MM.1S (cell line): ENCODE data around the gene GLE1.

Source experiments
- DNase-seq: peaks from one replicate; pipeline ENCODE4 v3.0.0-alpha.2; 2015
- H2AFZ ChIP-seq: fragments of 300-600 bp; sonication (generic); 2 replicates; pipeline ENCODE4 v1.6.0; 2016; ENCODE audit warnings: antibody characterized with exemption, low read length
- H3F3A ChIP-seq: fragments of 300-600 bp; sonication (generic); 2 replicates; pipeline ENCODE4 v1.6.1; 2016; ENCODE audit warnings: mild to moderate bottlenecking, antibody characterized with exemption, low read length, moderate library complexity, mixed read lengths; ENCODE audit not compliant: insufficient read depth
- H3K27ac ChIP-seq: fragments of 300-600 bp; sonication (generic); 2 replicates; pipeline ENCODE4 v1.5.1; 2016; ENCODE audit warnings: mild to moderate bottlenecking, low read length
- H3K27me3 ChIP-seq: fragments of 300-600 bp; sonication (generic); replicated peaks from 2 replicates; pipeline ENCODE4 v1.6.0; 2016; ENCODE audit warnings: low read length; ENCODE audit not compliant: insufficient read depth
- H3K36me3 ChIP-seq: fragments of 300-600 bp; sonication (generic); replicated peaks from 2 replicates; pipeline ENCODE4 v1.6.1; 2016; ENCODE audit warnings: mild to moderate bottlenecking, low read length, mixed read lengths; ENCODE audit not compliant: insufficient read depth
- H3K4me1 ChIP-seq: fragments of 300-600 bp; sonication (generic); 2 replicates; pipeline ENCODE4 v1.6.1; 2016; ENCODE audit warnings: low read length, mixed read lengths
- H3K4me2 ChIP-seq: fragments of 300-600 bp; sonication (generic); 2 replicates; pipeline ENCODE4 v1.6.0; 2016; ENCODE audit warnings: low read depth, low read length
- H3K4me3 ChIP-seq: fragments of 300-600 bp; sonication (generic); 2 replicates; pipeline ENCODE4 v1.5.1; 2016; ENCODE audit warnings: low read length, mixed read lengths
- H3K79me2 ChIP-seq: fragments of 300-600 bp; sonication (generic); 2 replicates; pipeline ENCODE4 v1.6.1; 2016; ENCODE audit warnings: mixed run types, low read length, mixed read lengths
- H3K9ac ChIP-seq: fragments of 300-600 bp; sonication (generic); 2 replicates; pipeline ENCODE4 v1.6.1; 2016; ENCODE audit warnings: low read length, mixed read lengths
- H3K9me2 ChIP-seq: fragments of 300-600 bp; sonication (generic); replicated peaks from 2 replicates; pipeline ENCODE4 v1.6.1; 2016; ENCODE audit warnings: mild to moderate bottlenecking, low read length, mixed read lengths; ENCODE audit not compliant: insufficient read depth
- H3K9me3 ChIP-seq: fragments of 300-600 bp; sonication (generic); replicated peaks from 2 replicates; pipeline ENCODE4 v1.6.1; 2016; ENCODE audit warnings: mild to moderate bottlenecking, low read length, mixed read lengths; ENCODE audit not compliant: insufficient read depth
- H4K20me1 ChIP-seq: fragments of 300-600 bp; sonication (generic); 2 replicates; pipeline ENCODE4 v1.6.1; 2016; ENCODE audit warnings: mild to moderate bottlenecking, low read length, moderate library complexity, mixed read lengths; ENCODE audit not compliant: insufficient read depth
- EZH2 ChIP-seq: fragments of 300-600 bp; sonication (generic); optimal IDR thresholded peaks from 2 replicates; pipeline ENCODE3; 2017; ENCODE audit warnings: low read depth, mild to moderate bottlenecking, antibody characterized with exemption, low read length, mixed read lengths
- EZH2phosphoT487 ChIP-seq: fragments of 300-600 bp; sonication (generic); IDR thresholded peaks from 2 replicates; pipeline ENCODE4 v1.6.1; 2018; ENCODE audit warnings: antibody characterized with exemption, low read length
- TF ChIP-seq, protein P1 (sequence below): fragments of 300-600 bp; sonication (generic); IDR thresholded peaks from 2 replicates; pipeline ENCODE4 v1.5.1; 2016; ENCODE audit warnings: antibody characterized with exemption, low read length, mixed read lengths

The GLE1 gene

DNA sequence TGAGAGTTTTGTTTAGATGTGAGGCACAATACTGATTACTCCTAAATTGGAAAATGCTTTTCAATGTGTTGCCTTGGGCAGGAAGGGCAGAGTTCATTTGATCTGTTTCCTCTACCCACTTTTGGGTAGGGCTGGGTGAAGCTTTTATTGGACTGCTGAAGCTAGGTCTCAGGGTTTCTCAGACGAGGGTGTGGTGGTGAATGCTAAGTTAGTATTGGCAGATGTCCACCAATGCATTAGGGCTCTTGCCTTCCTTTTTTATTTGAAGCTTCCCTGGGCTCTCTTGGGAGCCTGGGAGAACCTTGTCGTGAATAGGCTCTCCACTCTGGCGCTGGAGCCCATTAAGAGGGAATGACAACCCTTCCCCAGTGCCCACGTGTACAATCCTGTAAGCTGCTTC is 71.0 kb downstream of the GLE1 start:
- Histone ChIP-seq H3K4me1 (no peaks in the 10 kb centered on the region), H3K4me2 (no peak overlapping the region), H3K27me3 (no peaks in the 10 kb centered on the region), H3K4me3 (no peak overlapping the region), H3F3A (no peaks in the 10 kb centered on the region), H3K79me2 (no peaks in the 10 kb centered on the region), H3K9ac (no peak overlapping the region), H3K36me3 (peaks cover 19% of the 10 kb centered on the region), H3K9me2 (no peaks in the 10 kb centered on the region), H2AFZ (no peak overlapping the region), H3K27ac (no peak overlapping the region), H4K20me1 (no peaks in the 10 kb centered on the region), H3K9me3 (no peaks in the 10 kb centered on the region)
- DNase-seq, result no peak
- TF ChIP-seq EZH2phosphoT487 (no peak), EZH2 (no peak)
- TF ChIP-seq, protein P1, sequence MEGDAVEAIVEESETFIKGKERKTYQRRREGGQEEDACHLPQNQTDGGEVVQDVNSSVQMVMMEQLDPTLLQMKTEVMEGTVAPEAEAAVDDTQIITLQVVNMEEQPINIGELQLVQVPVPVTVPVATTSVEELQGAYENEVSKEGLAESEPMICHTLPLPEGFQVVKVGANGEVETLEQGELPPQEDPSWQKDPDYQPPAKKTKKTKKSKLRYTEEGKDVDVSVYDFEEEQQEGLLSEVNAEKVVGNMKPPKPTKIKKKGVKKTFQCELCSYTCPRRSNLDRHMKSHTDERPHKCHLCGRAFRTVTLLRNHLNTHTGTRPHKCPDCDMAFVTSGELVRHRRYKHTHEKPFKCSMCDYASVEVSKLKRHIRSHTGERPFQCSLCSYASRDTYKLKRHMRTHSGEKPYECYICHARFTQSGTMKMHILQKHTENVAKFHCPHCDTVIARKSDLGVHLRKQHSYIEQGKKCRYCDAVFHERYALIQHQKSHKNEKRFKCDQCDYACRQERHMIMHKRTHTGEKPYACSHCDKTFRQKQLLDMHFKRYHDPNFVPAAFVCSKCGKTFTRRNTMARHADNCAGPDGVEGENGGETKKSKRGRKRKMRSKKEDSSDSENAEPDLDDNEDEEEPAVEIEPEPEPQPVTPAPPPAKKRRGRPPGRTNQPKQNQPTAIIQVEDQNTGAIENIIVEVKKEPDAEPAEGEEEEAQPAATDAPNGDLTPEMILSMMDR, result no peak

DNA sequence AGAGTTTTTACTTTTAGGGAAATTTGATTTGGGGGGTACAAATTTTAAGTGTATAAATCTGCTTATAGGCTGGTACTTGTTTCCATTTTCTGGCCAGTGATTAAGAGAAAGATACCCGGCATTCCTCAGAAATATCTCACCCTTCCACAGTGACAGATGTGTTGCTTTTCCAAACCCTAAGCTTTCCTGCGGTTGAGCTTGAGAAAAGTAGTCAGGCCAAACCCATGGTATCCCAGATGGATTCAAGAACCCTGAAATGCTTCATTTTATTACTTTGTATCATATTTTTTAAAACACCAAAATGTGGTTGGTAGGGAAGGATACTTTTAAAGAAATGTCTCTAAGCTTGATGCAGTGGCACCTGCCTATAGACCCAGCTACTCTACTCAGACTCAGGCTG is 71.4 kb downstream of the GLE1 start:
- H3K27ac ChIP-seq, result no peak overlapping the region
- H3K9ac ChIP-seq, result no peak overlapping the region
- DNase-seq, result no peak
- H3K4me3 ChIP-seq, result no peak overlapping the region
- no peaks in the 10 kb centered on the region for H3K79me2 ChIP-seq
- H3K27me3 ChIP-seq, result no peaks in the 10 kb centered on the region
- H3K4me2 ChIP-seq, result no peak overlapping the region
- no peak for TF ChIP-seq EZH2phosphoT487
- TF ChIP-seq EZH2, result no peak
- no peaks in the 10 kb centered on the region for H3K4me1 ChIP-seq
- no peaks in the 10 kb centered on the region for H3K9me2 ChIP-seq
- H3K36me3 ChIP-seq, result peaks cover 20% of the 10 kb centered on the region
- H3K9me3 ChIP-seq, result no peaks in the 10 kb centered on the region
- no peaks in the 10 kb centered on the region for H3F3A ChIP-seq
- no peak overlapping the region for H2AFZ ChIP-seq
- no peaks in the 10 kb centered on the region for H4K20me1 ChIP-seq

DNA sequence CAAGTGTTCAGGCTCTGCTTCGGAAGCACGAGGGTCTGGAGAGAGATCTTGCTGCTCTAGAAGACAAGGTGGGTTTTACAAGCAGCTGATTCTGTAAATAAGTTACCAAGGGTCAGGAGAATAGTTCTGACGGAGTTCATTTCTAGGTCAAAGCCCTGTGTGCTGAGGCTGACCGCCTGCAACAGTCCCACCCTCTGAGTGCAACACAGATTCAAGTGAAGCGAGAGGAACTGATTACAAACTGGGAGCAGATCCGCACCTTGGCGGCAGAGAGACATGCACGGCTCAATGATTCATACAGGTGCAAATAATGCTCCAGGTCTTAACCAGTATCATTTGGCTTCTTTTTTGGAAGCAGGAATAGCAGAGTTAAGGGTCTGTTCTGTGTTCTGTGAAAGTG is 72.7 kb downstream of the GLE1 start:
- Histone ChIP-seq H3K79me2 (no peaks in the 10 kb centered on the region), H4K20me1 (no peaks in the 10 kb centered on the region), H3K9me3 (no peaks in the 10 kb centered on the region), H3K4me3 (no peak overlapping the region), H3K27me3 (no peaks in the 10 kb centered on the region), H3K9ac (no peak overlapping the region), H2AFZ (no peak overlapping the region), H3K9me2 (no peaks in the 10 kb centered on the region), H3K4me1 (no peaks in the 10 kb centered on the region), H3F3A (no peaks in the 10 kb centered on the region), H3K36me3 (peaks cover 22% of the 10 kb centered on the region), H3K27ac (no peak overlapping the region), H3K4me2 (no peak overlapping the region)
- DNase-seq, result no peak
- TF ChIP-seq EZH2 (no peak), EZH2phosphoT487 (no peak)
- TF ChIP-seq, protein P1, result no peak

DNA sequence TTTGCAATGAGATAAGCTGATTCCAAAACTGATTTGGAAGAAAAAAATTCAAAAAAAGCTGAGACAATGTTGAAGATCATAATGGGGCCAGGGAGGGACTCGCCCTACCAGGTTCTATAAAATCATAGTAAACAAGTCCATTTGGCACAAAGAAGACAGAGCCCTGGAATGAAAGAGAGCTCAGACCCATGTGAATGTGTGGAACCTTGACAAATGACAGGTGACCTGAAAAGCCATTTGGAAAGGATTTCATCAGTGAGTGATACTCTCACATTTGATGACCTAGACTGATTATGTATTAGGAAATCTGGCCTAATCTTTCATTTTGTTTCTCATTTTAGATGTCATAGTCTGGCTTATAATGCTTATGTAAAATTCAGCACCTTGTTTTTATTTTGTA is 74.7 kb downstream of the GLE1 start:
- H2AFZ ChIP-seq, result no peak overlapping the region
- no peak overlapping the region for H3K4me3 ChIP-seq
- H3K4me1 ChIP-seq, result no peaks in the 10 kb centered on the region
- H3K36me3 ChIP-seq, result peaks cover 29% of the 10 kb centered on the region
- H3K9ac ChIP-seq, result no peak overlapping the region
- no peaks in the 10 kb centered on the region for H3K9me3 ChIP-seq
- TF ChIP-seq, protein P1, result no peak
- no peak for TF ChIP-seq EZH2
- TF ChIP-seq EZH2phosphoT487, result no peak
- H3F3A ChIP-seq, result no peaks in the 10 kb centered on the region
- DNase-seq, result no peak
- no peaks in the 10 kb centered on the region for H3K79me2 ChIP-seq
- H3K27me3 ChIP-seq, result no peaks in the 10 kb centered on the region
- H3K27ac ChIP-seq, result no peak overlapping the region
- H4K20me1 ChIP-seq, result no peaks in the 10 kb centered on the region
- no peaks in the 10 kb centered on the region for H3K9me2 ChIP-seq
- no peak overlapping the region for H3K4me2 ChIP-seq
